K562 (cell line): ENCODE data around the gene ERI2. TPM values are rescaled to one million over a fixed set of nuclear protein-coding genes. Genes with fewer than 3 reads are reported as not detected.

ENCODE experiments used
- ATAC-seq: fragments of 200-7000 bp; cut with Tn5 transposase; 3 replicates; pipeline ENCODE4 v1.9.1; 2020; ENCODE audit warnings: moderate library complexity
- BruUV-seq: library from RNA; stranded (reverse); fragments of 400-500 nt; replicated peaks from 2 replicates; lab custom pipeline; 2021; lab: Mats Ljungman, UMichigan
- CTCF ChIA-PET: fragments of 300-600 bp; formaldehyde crosslinking; extraction: SDS; loops from one replicate; lab custom pipeline; 2021; ENCODE audit warnings: low intra/inter-chr PET ratio; lab: Yijun Ruan, JAX
- POLR2A ChIA-PET: fragments of 300-600, 350-650 bp; sonication (Branson Sonifier 250); formaldehyde crosslinking; extraction: SDS; loops from one replicate; lab custom pipeline; 2021; ENCODE audit warnings: antibody characterized with exemption, inconsistent platforms; lab: Yijun Ruan, JAX
- DNase-seq, 4 experiments: peaks; one replicate each; pipeline versions ENCODE4 v3.0.0 to v3.0.0-alpha.2; 2011 to 2018; ENCODE audit warnings: low spot score in 3 of 4, mixed read lengths in 3 of 4; ENCODE audit errors: extremely low read depth in 1 of 4
- FAIRE-seq: peaks from 2 replicates; lab custom pipeline; 2011; peaks lifted over from hg19 to GRCh38; lab: Jason Lieb, UNC
- H2AFZ ChIP-seq: 2 replicates; pipeline ENCODE4 v1.6.0; 2011; ENCODE audit warnings: low read depth, low read length, control low read depth, inconsistent platforms
- H3K27ac ChIP-seq: fragments of 200-600 bp; 3 replicates; pipeline ENCODE4 v1.8.0; 2011; ENCODE audit warnings: low read depth, mild to moderate bottlenecking, control low read depth, inconsistent platforms, low read length, moderate library complexity, mixed read lengths; ENCODE audit errors: extremely low read depth
- H3K27me3 ChIP-seq, 2 experiments: fragments of 300-600 bp in 1 of 2; 2 replicates in 1 of 2; 3 replicates in 1 of 2; pipeline versions ENCODE4 v1.6.0 to v1.8.0; 2011; ENCODE audit warnings: inconsistent platforms in 2 of 2, low read length in 2 of 2, mild to moderate bottlenecking in 1 of 2, mixed read lengths in 1 of 2, moderate library complexity in 1 of 2; ENCODE audit not compliant: control insufficient read depth in 2 of 2, insufficient read depth in 2 of 2
- H3K36me3 ChIP-seq: fragments of 300-600 bp; 3 replicates; pipeline ENCODE4 v1.8.0; 2011; ENCODE audit warnings: mild to moderate bottlenecking, low read length, inconsistent platforms; ENCODE audit not compliant: control insufficient read depth, insufficient read depth
- H3K4me1 ChIP-seq, 2 experiments: fragments of 200-600 bp in 1 of 2; replicated peaks in 1 of 2; 2 replicates in 1 of 2; 3 replicates in 1 of 2; pipeline versions ENCODE4 v1.5.1 to v1.8.0; 2011; ENCODE audit warnings: inconsistent platforms in 2 of 2, low read length in 2 of 2, mild to moderate bottlenecking in 1 of 2, mixed read lengths in 1 of 2, moderate library complexity in 1 of 2; ENCODE audit not compliant: control insufficient read depth in 2 of 2, insufficient read depth in 2 of 2
- H3K4me2 ChIP-seq: 2 replicates; pipeline ENCODE4 v1.6.1; 2011; ENCODE audit warnings: low read length, control low read depth, inconsistent platforms, mixed read lengths; ENCODE audit not compliant: insufficient read depth
- H3K4me3 ChIP-seq: fragments of 200-600 bp; sonication (generic), shearing (Covaris generic); 2 replicates; pipeline ENCODE4 v1.5.1; 2016; ENCODE audit warnings: control low read depth, inconsistent platforms
- H3K79me2 ChIP-seq: fragments of 200-600 bp; 3 replicates; pipeline ENCODE4 v1.8.0; 2011; ENCODE audit warnings: low read length, inconsistent platforms; ENCODE audit not compliant: control insufficient read depth, insufficient read depth
- H3K9ac ChIP-seq, 2 experiments: 2 replicates each; pipeline versions ENCODE4 v1.6.0 to v1.6.1; 2011; ENCODE audit warnings: low read depth in 2 of 2, low read length in 2 of 2, control low read depth in 1 of 2, inconsistent platforms in 1 of 2, mild to moderate bottlenecking in 1 of 2, mixed read lengths in 1 of 2; ENCODE audit not compliant: insufficient read depth in 1 of 2
- H3K9me1 ChIP-seq: one replicate; pipeline ENCODE4 v1.6.0; 2011; ENCODE audit warnings: inconsistent platforms, mild to moderate bottlenecking, low read length, moderate library complexity; ENCODE audit not compliant: control insufficient read depth, insufficient read depth
- H3K9me3 ChIP-seq: replicated peaks from 2 replicates; pipeline ENCODE4 v1.5.1; 2011; ENCODE audit warnings: low read depth, low read length, inconsistent platforms; ENCODE audit not compliant: control insufficient read depth, insufficient read depth
- H4K20me1 ChIP-seq: replicated peaks from 2 replicates; pipeline ENCODE4 v1.6.1; 2011; ENCODE audit warnings: low read length, inconsistent platforms, mixed read lengths; ENCODE audit not compliant: control insufficient read depth, insufficient read depth
- BRD9 ChIP-seq: fragments of 450-650 bp; IDR thresholded peaks from 2 replicates; pipeline ENCODE4 v1.6.1; 2018; ENCODE audit warnings: low read depth; ENCODE audit not compliant: partially characterized antibody
- CEBPG ChIP-seq, 3 experiments: fragments of 200-800 bp in 1 of 3; sonication (Bioruptor generic) in 1 of 3; sonication (generic) in 1 of 3; formaldehyde crosslinking in 1 of 3; IDR thresholded peaks in 2 of 3; conservative IDR thresholded peaks in 1 of 3; 2 replicates each; pipeline versions ENCODE4 v1.6.1 to v1.8.0; 2016 to 2022; ENCODE audit warnings: missing compliant biosample characterization in 2 of 3, missing genetic modification characterization in 2 of 3, mild to moderate bottlenecking in 1 of 3, missing genetic modification reagents in 1 of 3
- MED1 ChIP-seq: sonication (generic); formaldehyde crosslinking; IDR thresholded peaks from 2 replicates; pipeline ENCODE4 v1.8.1; 2023; ENCODE audit warnings: missing genetic modification reagents, borderline replicate concordance
- NFE2 ChIP-seq: IDR thresholded peaks from 2 replicates; pipeline ENCODE4 v1.6.1; 2014; ENCODE audit warnings: antibody characterized with exemption, low read depth
- RBM25 ChIP-seq: fragments of 200-400 bp; formaldehyde crosslinking; IDR thresholded peaks from 2 replicates; pipeline ENCODE4 v1.6.1; 2018; ENCODE audit warnings: low read length, low read depth, moderate library complexity; ENCODE audit not compliant: severe bottlenecking
- ZNF146 ChIP-seq: IDR thresholded peaks from one replicate; pipeline ENCODE4 v1.6.1; 2018; ENCODE audit warnings: missing compliant biosample characterization; ENCODE audit not compliant: unreplicated experiment
- in situ Hi-C: fragments of 300-500 bp; cut with MboI; formaldehyde crosslinking; loops from 4 replicates; pipeline ENCODE4 v1.15.0; 2018; ENCODE audit warnings: inconsistent platforms, mixed read lengths
- intact Hi-C: fragments of 100-400 bp; cut with micrococcal nuclease; formaldehyde crosslinking; loops from 2 replicates; pipeline ENCODE4 v1.14.2; 2022
- polyA plus RNA-seq, 8 experiments: library from polyadenylated mRNA; depleted of rRNA in 4 of 8; stranded (reverse) in 5 of 8; unstranded in 3 of 8; fragments of >200 nt; fragmentation: Nextera tagmentation in 2 of 8; fragmentation: Illumina TruSeq in 1 of 8; extraction: Ambion mirVana in 2 of 8; extraction: Trizol in 1 of 8; gene quantifications; 2 replicates each; pipeline versions ENCODE4 v1.2.1 to v1.2.3, GENCODE V29; 2011 to 2014; ENCODE audit warnings: inconsistent platforms in 1 of 8, missing spikeins in 1 of 8
- total RNA-seq, 7 experiments: library from RNA; depleted of rRNA in 6 of 7; stranded (reverse); fragments of >200 nt in 6 of 7; fragmentation: Illumina TruSeq in 2 of 7; extraction: Trizol in 2 of 7; gene quantifications; 2 replicates each; pipeline versions ENCODE4 v1.2.1 to v1.2.3, GENCODE V29; 2011 to 2021; ENCODE audit warnings: low replicate concordance in 1 of 7
- TF ChIP-seq, protein P1 (sequence below): fragments of 250-450 bp; sonication (Bioruptor Pico); IDR thresholded peaks from 2 replicates; pipeline ENCODE4 v1.5.0; 2020; ENCODE audit warnings: mild to moderate bottlenecking

Gene ERI2
- total and polyA plus RNA-seq, 9 of the 15 experiments (the other 6 are each of a cell fraction or from before 2014, with no cell fraction given), result 23.3 to 57.0 (median 48.1) TPM

DNA sequence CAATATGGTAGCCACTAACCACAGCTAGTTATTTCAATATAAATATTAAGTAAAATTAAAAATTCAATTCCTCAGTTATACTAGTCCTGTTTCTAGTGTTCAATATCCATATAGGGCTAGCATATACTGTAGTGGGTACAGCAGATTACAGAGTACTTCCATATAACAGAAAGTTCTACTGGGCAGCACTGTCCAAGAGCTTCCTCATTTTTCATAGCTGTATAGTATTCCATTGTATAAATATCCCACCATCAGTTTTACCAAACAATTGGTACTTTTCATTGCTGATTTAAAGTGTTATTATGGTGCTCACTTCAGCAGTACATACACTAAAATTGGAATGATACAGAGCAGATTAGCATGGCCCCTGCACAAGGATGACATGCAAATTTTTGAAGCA lies 22.1 kb downstream of the ERI2 start:
- DNase-seq (no peak), FAIRE-seq (no peak), ATAC-seq (no peak)
- H3K79me2 ChIP-seq, result no peaks in the 10 kb centered on the region
- no peak overlapping the region for H3K27ac ChIP-seq
- H3K36me3 ChIP-seq, result peaks cover 49% of the 10 kb centered on the region
- POLR2A ChIA-PET, result interaction anchor here (1.4 kb wide), 1 partner anchor 11 kb away, joined by 3 read pairs; no protein-coding TSS in a partner anchor
- no peaks in the 10 kb centered on the region for H3K27me3 ChIP-seq
- no peaks in the 10 kb centered on the region for H3K4me1 ChIP-seq
- no peak overlapping the region for H3K9ac ChIP-seq
- intact Hi-C loops (no loop called here), in situ Hi-C loops (no loop called here)
- BruUV-seq, result no TSS peak
- no peak overlapping the region for H3K4me3 ChIP-seq
- H2AFZ ChIP-seq, result no peak overlapping the region
- CTCF ChIA-PET, result no interaction called here
- TF ChIP-seq CEBPG (CRISPR knock-in tag; IDR thresholded peaks at IDR 0.05) (no peak), CEBPG (tag; conservative IDR thresholded peaks at IDR 0.05 in 1 of 2, IDR thresholded peaks at IDR 0.05 in 1 of 2) (peak in 1 of 2 experiments; percentile 36; a peak in 1 of 4 replicates), ZNF146 (CRISPR knock-in tag) (peak; percentile 98), NFE2 (peak; percentile 8; the same call in 1 of the 2 replicates), MED1 (CRISPR knock-in tag) (no peak), RBM25 (peak; percentile 96), BRD9 (no peak)
- TF ChIP-seq, protein P1, sequence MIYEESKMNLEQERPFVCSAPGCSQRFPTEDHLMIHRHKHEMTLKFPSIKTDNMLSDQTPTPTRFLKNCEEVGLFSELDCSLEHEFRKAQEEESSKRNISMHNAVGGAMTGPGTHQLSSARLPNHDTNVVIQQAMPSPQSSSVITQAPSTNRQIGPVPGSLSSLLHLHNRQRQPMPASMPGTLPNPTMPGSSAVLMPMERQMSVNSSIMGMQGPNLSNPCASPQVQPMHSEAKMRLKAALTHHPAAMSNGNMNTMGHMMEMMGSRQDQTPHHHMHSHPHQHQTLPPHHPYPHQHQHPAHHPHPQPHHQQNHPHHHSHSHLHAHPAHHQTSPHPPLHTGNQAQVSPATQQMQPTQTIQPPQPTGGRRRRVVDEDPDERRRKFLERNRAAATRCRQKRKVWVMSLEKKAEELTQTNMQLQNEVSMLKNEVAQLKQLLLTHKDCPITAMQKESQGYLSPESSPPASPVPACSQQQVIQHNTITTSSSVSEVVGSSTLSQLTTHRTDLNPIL (CRISPR knock-in tag), result 0 out of 2 replicates have a peak, but pooled peaks have one; percentile 40
- no peaks in the 10 kb centered on the region for H4K20me1 ChIP-seq
- H3K9me1 ChIP-seq, result no peaks in the 10 kb centered on the region
- no peaks in the 10 kb centered on the region for H3K9me3 ChIP-seq
- no peak overlapping the region for H3K4me2 ChIP-seq
